Mesothelial cell of epicardium (in vitro differentiated cells): ENCODE data around the gene SLC35F6. TPM values are rescaled to one million over a fixed set of nuclear protein-coding genes. Genes with fewer than 3 reads are reported as not detected.

ENCODE experiments used
- DNase-seq, 2 experiments: peaks; one replicate each; pipeline ENCODE4 v3.0.0; 2021; ENCODE audit warnings: low spot score in 2 of 2; ENCODE audit not compliant: unreplicated experiment in 2 of 2
- H3K27ac Mint-ChIP-seq: 2 replicates; pipeline ENCODE4 v1.8.0; 2021; ENCODE audit warnings: mixed read lengths
- H3K27me3 Mint-ChIP-seq: 2 replicates; pipeline ENCODE4 v1.8.0; 2021; ENCODE audit warnings: low read depth, mixed read lengths
- H3K36me3 Mint-ChIP-seq: 2 replicates; pipeline ENCODE4 v1.8.0; 2021; ENCODE audit warnings: mixed read lengths
- H3K4me1 Mint-ChIP-seq: 2 replicates; pipeline ENCODE4 v1.8.0; 2021; ENCODE audit warnings: mixed read lengths
- H3K4me3 Mint-ChIP-seq: 2 replicates; pipeline ENCODE4 v1.8.0; 2021; ENCODE audit warnings: mild to moderate bottlenecking, moderate library complexity, mixed read lengths
- H3K9me3 Mint-ChIP-seq: 2 replicates; pipeline ENCODE4 v1.8.0; 2021; ENCODE audit warnings: mixed read lengths
- CTCF ChIP-seq: fragments of 200-600 bp; sonication (generic); IDR thresholded peaks from one replicate; pipeline ENCODE4 v1.5.0; 2021; ENCODE audit warnings: antibody characterized with exemption; ENCODE audit not compliant: unreplicated experiment
- total RNA-seq: library from RNA; stranded (reverse); gene quantifications from 3 replicates; pipeline ENCODE4 v1.2.1, GENCODE V29; 2021

Gene SLC35F6
- total RNA-seq, 1 donor from 2014 or later, result 26.0 TPM

GRCh38 chr2:26718949-26719686 is 45.0 kb upstream of the SLC35F6 start:
- no peaks in the 10 kb centered on the region for H3K27me3 Mint-ChIP-seq
- no peak for DNase-seq
- H3K9me3 Mint-ChIP-seq, result no peaks in the 10 kb centered on the region
- H3K4me3 Mint-ChIP-seq, result no peak overlapping the region
- H3K27ac Mint-ChIP-seq, result peak overlapping the region; percentile 59
- no peaks in the 10 kb centered on the region for H3K36me3 Mint-ChIP-seq
- TF ChIP-seq CTCF, result no peak
- H3K4me1 Mint-ChIP-seq, result peaks cover 24% of the 10 kb centered on the region

DNA sequence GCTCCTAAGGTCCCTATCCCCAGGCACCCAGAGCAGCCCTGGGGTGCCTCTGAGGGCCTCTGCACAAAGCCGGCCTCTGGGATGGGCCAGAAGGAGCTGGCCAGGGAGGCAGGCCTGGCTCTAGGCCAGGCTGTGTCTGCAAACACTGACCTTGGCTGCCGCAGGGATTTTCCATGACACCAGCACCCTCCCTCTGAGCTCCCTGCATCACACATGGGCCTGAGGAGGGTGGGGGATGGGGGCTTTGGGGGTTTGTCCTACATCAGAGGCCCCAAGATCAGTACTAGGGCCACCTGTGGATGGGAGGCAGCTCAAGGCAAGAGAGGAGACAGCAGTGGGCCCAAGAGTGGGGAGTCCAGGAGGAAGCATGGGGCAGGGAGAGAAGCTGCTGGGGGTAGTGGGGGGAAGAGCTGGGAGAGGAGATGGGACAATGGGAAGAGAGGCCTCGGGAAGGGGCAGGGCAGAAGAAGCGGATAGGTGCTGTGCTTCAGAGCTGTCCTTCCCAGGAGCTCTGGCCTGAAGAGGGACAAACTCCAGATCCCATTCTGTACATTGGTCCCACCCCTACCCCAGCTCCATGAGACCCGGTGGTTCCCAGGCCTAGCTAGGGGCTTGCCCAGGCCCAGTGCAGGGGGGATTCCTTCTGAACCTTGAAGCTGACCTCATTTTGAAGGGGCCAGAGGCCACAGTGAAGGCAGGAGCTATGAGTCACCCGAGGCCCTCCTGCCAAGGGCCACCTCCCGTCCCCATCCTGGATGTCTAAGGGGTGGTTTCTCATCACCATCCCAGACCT is 43.6 kb upstream of the SLC35F6 start:
- DNase-seq, result peak in 1 of 2 experiments; percentile 60
- no peaks in the 10 kb centered on the region for H3K9me3 Mint-ChIP-seq
- H3K4me3 Mint-ChIP-seq, result no peak overlapping the region
- H3K27me3 Mint-ChIP-seq, result no peaks in the 10 kb centered on the region
- no peaks in the 10 kb centered on the region for H3K36me3 Mint-ChIP-seq
- peak overlapping the region; percentile 87 for H3K27ac Mint-ChIP-seq
- TF ChIP-seq CTCF, result no peak
- H3K4me1 Mint-ChIP-seq, result peaks cover 32% of the 10 kb centered on the region

- Mint-ChIP-seq H3K27ac (peak overlapping the region; percentile 39), H3K4me3 (no peak overlapping the region), H3K9me3 (no peaks in the 10 kb centered on the region), H3K36me3 (no peaks in the 10 kb centered on the region), H3K4me1 (peaks cover 32% of the 10 kb centered on the region), H3K27me3 (no peaks in the 10 kb centered on the region)
- TF ChIP-seq CTCF, result no peak
- DNase-seq, result no peak
These were observed 42.7 kb upstream of the SLC35F6 start for GRCh38 chr2:26721115-26722032.

GRCh38 chr2:26722328-26722727 is 41.8 kb upstream of the SLC35F6 start:
- DNase-seq, result no peak
- peak overlapping the region; percentile 12 for H3K27ac Mint-ChIP-seq
- no peaks in the 10 kb centered on the region for H3K36me3 Mint-ChIP-seq
- H3K9me3 Mint-ChIP-seq, result no peaks in the 10 kb centered on the region
- H3K4me3 Mint-ChIP-seq, result no peak overlapping the region
- TF ChIP-seq CTCF, result no peak
- H3K27me3 Mint-ChIP-seq, result no peaks in the 10 kb centered on the region
- peaks cover 32% of the 10 kb centered on the region for H3K4me1 Mint-ChIP-seq

DNA sequence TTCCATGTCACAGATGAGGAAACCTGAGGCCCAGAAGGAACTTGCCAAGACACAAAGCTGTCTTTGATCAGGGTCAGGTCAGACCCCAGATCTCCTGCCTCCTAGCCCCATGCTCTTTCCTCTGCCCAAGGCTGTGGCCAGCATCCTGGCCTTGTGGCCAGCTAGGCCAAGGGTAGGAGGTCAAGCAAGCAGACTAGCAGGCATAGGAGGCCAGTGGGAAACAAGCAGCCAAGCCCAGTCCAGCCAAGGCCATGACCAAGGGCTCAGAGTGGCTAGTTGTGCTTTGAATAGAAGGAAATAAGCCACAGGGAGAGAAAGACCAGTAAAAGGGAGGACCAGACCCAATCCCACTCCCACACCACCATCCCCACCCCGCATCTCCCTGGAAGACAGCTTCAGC is 41.2 kb upstream of the SLC35F6 start:
- DNase-seq, result no peak
- no peak for TF ChIP-seq CTCF
- H3K4me1 Mint-ChIP-seq, result peaks cover 32% of the 10 kb centered on the region
- no peaks in the 10 kb centered on the region for H3K36me3 Mint-ChIP-seq
- H3K27ac Mint-ChIP-seq, result peak overlapping the region; percentile 16
- H3K9me3 Mint-ChIP-seq, result no peaks in the 10 kb centered on the region
- no peaks in the 10 kb centered on the region for H3K27me3 Mint-ChIP-seq
- no peak overlapping the region for H3K4me3 Mint-ChIP-seq
